ENCODE measurements around the gene GADL1. TPM values are rescaled to one million over a fixed set of nuclear protein-coding genes. Genes with fewer than 3 reads are reported as not detected.

The GADL1 gene
- total RNA-seq, 1 experiment from 2014 or later = 0.09 TPM

- no peak overlapping the region for H2BK120ac ChIP-seq (ENCODE audit: low read depth, low read length, poor library complexity, severe bottlenecking)
- H2AK5ac ChIP-seq (ENCODE audit: insufficient read length, low read length) = no peak overlapping the region
- Mint-ChIP-seq H3K27ac (no peak overlapping the region), H3K4me3 (no peak overlapping the region), H3K4me1 (peaks cover 4 to 9% of the 10 kb centered on the region in 2 experiments; a peak in 3 of 4 replicates), H3K36me3 (ENCODE audit: insufficient read depth in 1 of 3, low read depth in 3 of 3) (peaks cover 0 to 6% (median 0%) of the 10 kb centered on the region in 3 experiments; a peak in 3 of 7 replicates), H3K9me3 (peaks cover 7 to 8% of the 10 kb centered on the region in 2 experiments; a peak in 4 of 5 replicates), H3K27me3 (ENCODE audit: low read depth) (no peaks in the 10 kb centered on the region)
- no CpG with 5 or more reads among the region's 3 CpGs for WGBS (ENCODE audit: extremely low coverage, insufficient read length, low lambda C conversion rate)
- no peak overlapping the region for H4K5ac ChIP-seq (ENCODE audit: insufficient read length, low read depth, low read length)
- H2BK5ac ChIP-seq (ENCODE audit: insufficient read length, low read length) = no peak overlapping the region
- no peak for TF ChIP-seq CTCF (conservative IDR thresholded peaks at IDR 0.05)
- no peak overlapping the region for H3K27ac ChIP-seq (ENCODE audit: insufficient read length, low read depth, low read length)
- no peak overlapping the region for H3K23ac ChIP-seq (ENCODE audit: insufficient read length, low read depth, low read length)
- H3K9me3 ChIP-seq (ENCODE audit: control insufficient read depth, low read depth, low read length) = no peaks in the 10 kb centered on the region
- H3K14ac ChIP-seq (ENCODE audit: insufficient read depth, low read length) = no peak overlapping the region
- no peak overlapping the region for H2AFZ ChIP-seq (ENCODE audit: low read length)
- no peak overlapping the region for H3K4me2 ChIP-seq (ENCODE audit: insufficient read depth, insufficient read length, low read length)
- H3K27me3 ChIP-seq (ENCODE audit: insufficient read depth, low read length) = no peaks in the 10 kb centered on the region
- no peaks in the 10 kb centered on the region for H3K4me1 ChIP-seq (ENCODE audit: insufficient read depth, low read length)
- H4K20me1 ChIP-seq (ENCODE audit: control insufficient read depth, insufficient read depth, insufficient read length) = no peaks in the 10 kb centered on the region
- H3K18ac ChIP-seq (ENCODE audit: insufficient read length, low read depth, low read length) = no peak overlapping the region
- no peak overlapping the region for H2BK12ac ChIP-seq (ENCODE audit: insufficient read length, low read depth, low read length)
- no peaks in the 10 kb centered on the region for H3K23me2 ChIP-seq (ENCODE audit: insufficient read length, low read depth, low read length, poor library complexity, severe bottlenecking)
- H3K56ac ChIP-seq (ENCODE audit: insufficient read length, low read depth, low read length) = no peak overlapping the region
- DNase-seq = no peak
- no peak overlapping the region for H3K4ac ChIP-seq (ENCODE audit: low read depth, low read length)
- no peak overlapping the region for H3T11ph ChIP-seq (ENCODE audit: low read length)
- H4K8ac ChIP-seq (replicated peaks; ENCODE audit: insufficient read length, low read depth, low read length) = no peak overlapping the region
- no peak overlapping the region for H4K91ac ChIP-seq (ENCODE audit: insufficient read length, low read depth, low read length)
- no peak overlapping the region for H2BK20ac ChIP-seq (ENCODE audit: low read depth, low read length, poor library complexity, severe bottlenecking)
- H3K79me2 ChIP-seq (ENCODE audit: insufficient read depth, low read length) = no peaks in the 10 kb centered on the region
- no peak overlapping the region for H2BK15ac ChIP-seq (ENCODE audit: low read depth, low read length)
- H3K9ac ChIP-seq (ENCODE audit: extremely low read depth, insufficient read length, low read length) = no peak overlapping the region
- H3K79me1 ChIP-seq (ENCODE audit: insufficient read depth, low read depth, low read length, poor library complexity, severe bottlenecking) = no peaks in the 10 kb centered on the region
Observed at GRCh38 chr3:30713885-30714503, 180.5 kb downstream of the GADL1 start.

All from H9 (cell line).